Osteocyte (in vitro differentiated cells): ENCODE results near the gene TBL1Y. TPM values are rescaled to one million over a fixed set of nuclear protein-coding genes. Genes with fewer than 3 reads are reported as not detected.

Source experiments
- DNase-seq: peaks from one replicate; pipeline ENCODE4 v3.0.0; 2021; ENCODE audit warnings: mixed read lengths; ENCODE audit not compliant: unreplicated experiment; ENCODE audit errors: extremely low spot score
- H3K27ac Mint-ChIP-seq: one replicate; pipeline ENCODE4 v1.8.0; 2021; ENCODE audit warnings: mild to moderate bottlenecking, mixed read lengths; ENCODE audit not compliant: unreplicated experiment
- H3K27me3 Mint-ChIP-seq: one replicate; pipeline ENCODE4 v1.8.0; 2021; ENCODE audit warnings: mixed read lengths; ENCODE audit not compliant: unreplicated experiment
- H3K36me3 Mint-ChIP-seq: one replicate; pipeline ENCODE4 v1.8.0; 2021; ENCODE audit warnings: mixed read lengths; ENCODE audit not compliant: unreplicated experiment
- H3K4me1 Mint-ChIP-seq: one replicate; pipeline ENCODE4 v1.8.0; 2021; ENCODE audit warnings: mixed read lengths; ENCODE audit not compliant: unreplicated experiment
- H3K4me3 Mint-ChIP-seq: one replicate; pipeline ENCODE4 v1.8.0; 2021; ENCODE audit warnings: mild to moderate bottlenecking, moderate library complexity, mixed read lengths; ENCODE audit not compliant: unreplicated experiment
- H3K9me3 Mint-ChIP-seq: one replicate; pipeline ENCODE4 v1.8.0; 2021; ENCODE audit warnings: mixed read lengths; ENCODE audit not compliant: unreplicated experiment
- CTCF ChIP-seq: fragments of 200-600 bp; sonication (generic); IDR thresholded peaks from 2 replicates; pipeline ENCODE4 v1.5.0; 2021; ENCODE audit warnings: antibody characterized with exemption, mild to moderate bottlenecking, moderate library complexity
- total RNA-seq: library from RNA; stranded (reverse); gene quantifications from 2 replicates; pipeline ENCODE4 v1.2.1, GENCODE V29; 2021

TBL1Y gene
- total RNA-seq, 1 donor from 2014 or later = not detected

- Mint-ChIP-seq H3K36me3 (no peaks in the 10 kb centered on the region), H3K4me3 (no peak overlapping the region), H3K27ac (no peak overlapping the region), H3K9me3 (no peaks in the 10 kb centered on the region), H3K27me3 (no peaks in the 10 kb centered on the region), H3K4me1 (no peaks in the 10 kb centered on the region)
- DNase-seq = no peak
- TF ChIP-seq CTCF = no peak
Measured at GRCh38 chrY:6968191-6968590, 57.7 kb downstream of the TBL1Y start.

- Mint-ChIP-seq H3K27me3 (no peaks in the 10 kb centered on the region), H3K4me1 (no peaks in the 10 kb centered on the region), H3K9me3 (no peaks in the 10 kb centered on the region)
Measured at GRCh38 chrY:6972271-6972887, 61.9 kb downstream of the TBL1Y start.

GRCh38 chrY:6974971-6975370, 64.5 kb downstream of the TBL1Y start:
- no peak for DNase-seq
- H3K4me1 Mint-ChIP-seq = no peaks in the 10 kb centered on the region
- H3K27ac Mint-ChIP-seq = no peak overlapping the region
- no peaks in the 10 kb centered on the region for H3K36me3 Mint-ChIP-seq
- no peaks in the 10 kb centered on the region for H3K27me3 Mint-ChIP-seq
- no peak for TF ChIP-seq CTCF
- no peak overlapping the region for H3K4me3 Mint-ChIP-seq
- no peaks in the 10 kb centered on the region for H3K9me3 Mint-ChIP-seq

More at GRCh38 chrY:6972271-6972887, 61.9 kb downstream of the TBL1Y start:
- TF ChIP-seq CTCF = no peak
- Mint-ChIP-seq H3K27ac (no peak overlapping the region), H3K4me3 (no peak overlapping the region), H3K36me3 (no peaks in the 10 kb centered on the region)
- no peak for DNase-seq

- TF ChIP-seq CTCF = no peak
- H3K27ac Mint-ChIP-seq = no peak overlapping the region
- no peak overlapping the region for H3K4me3 Mint-ChIP-seq
- H3K27me3 Mint-ChIP-seq = no peaks in the 10 kb centered on the region
- H3K36me3 Mint-ChIP-seq = no peaks in the 10 kb centered on the region
- no peak for DNase-seq
- H3K9me3 Mint-ChIP-seq = no peaks in the 10 kb centered on the region
- no peaks in the 10 kb centered on the region for H3K4me1 Mint-ChIP-seq
Measured at GRCh38 chrY:6977783-6978182, 67.3 kb downstream of the TBL1Y start.

- no peaks in the 10 kb centered on the region for H3K36me3 Mint-ChIP-seq
- no peak overlapping the region for H3K27ac Mint-ChIP-seq
- no peaks in the 10 kb centered on the region for H3K27me3 Mint-ChIP-seq
Measured at GRCh38 chrY:6983221-6983620, 72.7 kb downstream of the TBL1Y start.

More at GRCh38 chrY:6983221-6983620, 72.7 kb downstream of the TBL1Y start:
- no peaks in the 10 kb centered on the region for H3K9me3 Mint-ChIP-seq
- no peak for TF ChIP-seq CTCF
- no peak for DNase-seq
- H3K4me3 Mint-ChIP-seq = no peak overlapping the region
- H3K4me1 Mint-ChIP-seq = no peaks in the 10 kb centered on the region
